ENCODE results near the gene MYO15B.
"Not testable (repeated sequence)": the region's sequence is repeated elsewhere in the genome, so short reads cannot be mapped to it uniquely, and the experiment has no call there.

The MYO15B gene

DNA sequence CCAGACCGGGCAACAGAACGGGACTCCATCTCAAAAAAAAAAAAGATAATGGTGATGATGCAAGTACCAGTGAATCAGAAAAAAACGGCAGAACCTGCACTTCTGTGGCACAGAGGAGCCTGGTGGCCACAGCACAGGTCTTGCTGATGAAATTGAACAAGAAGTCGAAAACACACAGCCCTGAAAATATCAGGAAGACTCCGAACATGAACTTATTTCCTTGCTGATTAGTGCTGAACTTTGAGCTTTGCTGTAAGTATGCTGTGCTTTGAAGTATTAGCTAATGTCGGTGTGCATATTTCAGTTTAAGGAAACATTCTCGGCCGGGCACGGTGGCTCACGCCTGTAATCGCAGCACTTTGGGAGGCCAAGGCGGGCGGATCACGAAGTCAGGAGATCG, 10.9 kb upstream of the MYO15B start:
- DNase-seq = no peak

GRCh38 chr17:75581121-75581725, 6.4 kb upstream of the MYO15B start:
- not testable (repeated sequence) for DNase-seq

- DNase-seq = not testable (repeated sequence)
Observed at GRCh38 chr17:75583197-75583596, 4.4 kb upstream of the MYO15B start.

- no peak for DNase-seq
Observed at GRCh38 chr17:75584849-75585175, 2.8 kb upstream of the MYO15B start.

DNA sequence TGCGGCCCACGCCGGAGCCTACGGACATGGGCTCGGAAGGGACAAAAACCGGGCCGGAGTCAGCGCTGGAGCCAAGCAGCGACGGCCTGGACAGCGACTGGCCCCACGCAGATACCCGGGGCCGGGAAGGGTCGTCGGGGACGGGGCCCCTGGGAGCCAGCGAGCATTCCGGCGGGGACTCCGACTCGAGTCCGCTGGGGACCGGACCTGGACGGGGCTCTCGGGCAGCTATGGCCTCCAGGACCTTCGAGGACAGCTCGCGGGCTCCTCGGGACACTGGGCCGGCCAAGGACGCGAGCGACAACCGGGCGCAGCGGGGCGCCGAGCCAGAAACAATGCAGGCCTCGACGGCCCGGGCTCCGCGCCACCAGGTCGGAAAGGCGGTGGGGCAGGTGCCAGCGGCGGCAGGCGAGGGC, 1.0 kb downstream of the MYO15B start:
- DNase-seq = no peak

- DNase-seq = peak; percentile 81
Observed at GRCh38 chr17:75589012-75589918, 1.7 kb downstream of the MYO15B start.

DNA sequence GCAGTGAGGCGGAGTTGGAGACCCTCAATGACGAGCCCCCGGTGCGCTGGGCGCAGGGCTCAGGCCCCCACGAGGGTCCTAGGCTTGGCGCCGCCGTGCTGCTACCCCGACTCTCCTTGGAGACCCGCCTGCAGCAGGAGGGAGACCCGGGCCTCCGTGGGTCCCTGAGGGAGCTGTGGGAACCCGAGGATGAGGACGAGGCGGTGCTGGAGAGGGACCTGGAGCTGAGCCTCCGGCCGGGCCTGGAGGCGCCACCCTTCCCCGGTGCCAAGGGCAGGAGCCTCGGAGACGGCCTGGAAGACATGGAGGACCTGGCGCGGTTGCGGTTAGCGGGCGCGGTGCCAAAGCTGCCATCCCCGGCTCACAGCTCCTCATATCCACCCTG, 2.3 kb downstream of the MYO15B start:
- DNase-seq = no peak

GRCh38 chr17:75590314-75590761, 2.7 kb downstream of the MYO15B start:
- no peak for DNase-seq

- no peak for DNase-seq
Observed at GRCh38 chr17:75590849-75591721, 3.5 kb downstream of the MYO15B start.

DNA sequence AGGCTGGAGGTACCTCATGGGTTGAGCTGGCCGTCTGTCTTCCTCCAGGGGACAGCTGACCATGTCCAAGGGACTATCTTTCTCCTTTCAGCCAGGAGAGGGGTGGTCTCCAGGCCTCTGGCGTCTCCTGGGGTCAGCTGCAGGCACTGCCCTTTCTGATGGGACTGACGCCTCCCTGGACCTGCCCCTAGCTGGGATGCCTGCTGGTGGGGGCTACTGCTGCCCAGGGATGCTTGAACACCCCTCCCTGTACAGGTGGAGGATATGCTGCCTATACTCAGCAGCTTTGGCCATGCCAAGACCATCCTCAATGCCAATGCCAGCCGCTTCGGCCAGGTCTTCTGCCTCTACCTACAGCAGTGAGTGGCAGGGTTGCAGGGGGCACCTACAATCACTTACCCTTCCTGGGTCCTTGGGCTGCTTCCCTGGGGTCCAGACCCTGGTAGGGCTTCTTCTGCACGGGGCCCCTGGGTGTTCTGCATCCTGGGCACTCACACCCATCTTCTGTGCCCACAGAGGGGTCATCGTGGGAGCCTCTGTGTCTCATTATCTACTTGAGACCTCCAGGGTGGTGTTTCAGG, 4.2 kb downstream of the MYO15B start:
- DNase-seq = no peak

GRCh38 chr17:75592348-75593020, 4.9 kb downstream of the MYO15B start:
- no peak for DNase-seq

GRCh38 chr17:75593430-75593829, 5.8 kb downstream of the MYO15B start:
- not testable (repeated sequence) for DNase-seq

DNA sequence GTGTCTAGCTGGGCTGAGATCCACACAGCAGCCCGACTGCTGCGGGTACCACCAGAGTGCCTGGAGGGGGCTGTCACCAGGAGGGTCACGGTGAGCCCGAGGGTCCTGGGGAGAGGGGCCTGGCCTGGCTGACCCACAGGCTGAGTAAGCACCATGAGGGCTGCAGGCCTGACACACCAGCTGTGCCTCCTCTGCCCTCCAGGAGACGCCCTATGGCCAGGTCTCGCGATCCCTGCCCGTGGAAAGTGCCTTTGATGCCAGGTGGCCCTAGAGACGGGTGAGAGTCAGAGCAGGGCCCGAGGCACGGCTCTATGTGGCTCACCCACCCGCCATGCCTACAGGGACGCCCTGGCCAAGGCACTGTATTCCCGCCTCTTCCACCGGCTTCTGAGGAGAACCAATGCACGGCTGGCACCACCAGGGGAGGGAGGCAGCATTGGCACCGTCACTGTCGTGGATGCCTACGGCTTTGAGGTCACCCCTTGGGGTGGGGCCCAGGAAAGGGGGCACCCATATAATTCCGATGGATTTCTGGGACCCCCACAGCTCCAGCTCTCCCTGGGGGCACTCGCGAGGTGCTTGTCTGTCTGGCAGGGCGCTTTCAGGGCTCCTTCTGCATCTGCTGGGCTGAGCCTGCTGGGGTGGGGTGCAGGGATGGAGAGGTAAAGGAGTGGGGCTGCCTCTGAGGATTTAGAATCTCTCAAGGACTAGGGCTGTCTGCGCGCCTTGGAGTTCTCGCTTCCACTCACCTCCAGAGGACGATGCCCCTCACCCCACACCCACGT, 7.1 kb downstream of the MYO15B start:
- DNase-seq = no peak

DNA sequence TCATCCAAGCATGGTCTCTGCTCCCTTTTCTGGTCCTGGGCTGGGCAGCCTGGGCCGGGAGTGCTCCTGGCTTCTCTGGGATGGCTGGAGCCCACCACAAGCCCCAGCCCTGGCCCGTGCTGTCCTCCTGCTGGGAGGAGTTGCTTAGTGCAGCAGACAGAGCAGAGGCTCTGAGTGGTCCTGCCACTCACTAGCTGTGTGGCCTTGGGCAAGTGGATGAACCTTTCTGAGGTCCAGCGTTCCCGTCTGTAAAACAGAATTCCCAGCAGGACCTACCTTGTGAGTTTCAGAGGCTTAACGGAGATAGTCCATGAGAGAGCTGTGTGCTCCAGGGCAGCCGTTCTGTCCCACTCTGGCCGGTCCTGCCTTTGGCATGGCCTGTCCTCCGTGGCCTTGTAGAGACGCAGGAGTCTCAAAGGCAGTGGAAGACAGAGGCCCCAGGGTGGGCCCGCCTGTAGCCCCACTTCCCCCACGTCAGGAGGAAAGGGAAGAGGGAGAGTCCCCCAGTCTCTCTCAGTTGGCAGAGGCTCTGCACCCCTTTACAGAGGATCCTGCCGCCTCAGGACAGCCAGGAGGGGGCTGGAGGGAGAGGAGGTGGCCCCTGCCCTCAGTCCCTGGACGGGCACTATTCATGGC, 7.8 kb downstream of the MYO15B start:
- no peak for DNase-seq

GRCh38 chr17:75595920-75596313, 8.3 kb downstream of the MYO15B start:
- no peak for DNase-seq

DNA sequence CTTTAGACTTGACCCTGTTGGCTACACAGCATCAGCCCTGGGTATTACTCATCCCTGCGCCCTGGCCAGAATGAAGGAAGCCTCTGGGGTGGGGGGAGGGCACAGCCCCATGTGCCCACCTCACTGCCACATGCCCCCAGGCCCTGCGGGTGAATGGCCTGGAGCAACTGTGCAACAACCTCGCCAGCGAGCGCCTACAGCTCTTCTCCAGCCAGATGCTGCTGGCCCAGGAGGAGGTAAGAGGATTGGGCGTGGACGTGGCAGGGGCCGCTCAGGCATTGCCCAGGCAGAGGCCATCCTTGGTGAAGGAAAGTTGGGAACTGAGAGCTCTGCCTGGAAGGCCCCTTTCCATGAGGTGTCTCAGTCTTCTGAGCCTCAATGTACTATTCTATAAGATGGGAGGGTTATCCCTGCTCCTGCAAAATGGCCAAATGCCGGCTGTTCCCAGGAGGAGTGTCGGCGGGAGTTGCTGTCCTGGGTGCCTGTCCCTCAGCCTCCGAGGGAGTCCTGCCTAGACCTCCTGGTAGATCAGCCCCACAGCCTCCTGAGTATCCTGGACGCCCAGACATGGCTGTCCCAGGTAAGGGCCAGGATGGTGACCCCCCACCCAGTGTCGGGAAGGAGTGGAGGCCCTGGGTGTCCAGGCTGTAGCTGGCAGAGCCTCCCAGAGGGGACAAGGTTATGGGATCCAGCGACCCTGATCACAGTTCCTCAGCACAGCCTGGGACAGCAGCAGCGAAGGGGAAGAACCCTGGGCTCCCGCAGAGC, 8.9 kb downstream of the MYO15B start:
- DNase-seq = no peak

GRCh38 chr17:75601057-75601987, 13.7 kb downstream of the MYO15B start:
- DNase-seq = no peak

- DNase-seq = no peak
Observed at GRCh38 chr17:75602644-75603043, 15.0 kb downstream of the MYO15B start.

GRCh38 chr17:75603123-75603522, 15.5 kb downstream of the MYO15B start:
- DNase-seq = no peak

Measured in HCEC 1CT (cell line).